OCI-LY3 (cell line): ENCODE measurements around the gene PARD3B.

Experiments
- H2AFZ ChIP-seq: fragments of 200-600, 300-600 bp; shearing (Covaris generic); 2 replicates; pipeline ENCODE4 v1.6.0; 2014; ENCODE audit warnings: antibody characterized with exemption, low read depth, low read length
- H3K27ac ChIP-seq: fragments of 200-600, 300-600 bp; sonication (generic); 2 replicates; pipeline ENCODE4 v1.5.1; 2014; ENCODE audit warnings: mild to moderate bottlenecking, low read length, moderate library complexity, mixed read lengths
- H3K27me3 ChIP-seq: fragments of 200-600, 300-600 bp; sonication (generic); 2 replicates; pipeline ENCODE4 v1.6.1; 2014; ENCODE audit warnings: low read depth, low read length, mixed read lengths
- H3K36me3 ChIP-seq: fragments of 200-600, 300-600 bp; sonication (generic); replicated peaks from 2 replicates; pipeline ENCODE3; 2014; ENCODE audit warnings: low read depth, low read length, mixed read lengths
- H3K4me1 ChIP-seq: fragments of 300-600, 200-600 bp; sonication (generic); 2 replicates; pipeline ENCODE4 v1.6.1; 2014; ENCODE audit warnings: low read length, mixed read lengths
- H3K4me2 ChIP-seq: fragments of 200-600, 300-600 bp; sonication (generic); 2 replicates; pipeline ENCODE4 v1.6.1; 2014; ENCODE audit warnings: low read length, mixed read lengths
- H3K4me3 ChIP-seq: fragments of 300-600, 200-600 bp; sonication (generic); 2 replicates; pipeline ENCODE4 v1.5.1; 2014; ENCODE audit warnings: antibody characterized with exemption, mild to moderate bottlenecking, low read length, moderate library complexity
- H3K79me2 ChIP-seq: fragments of 300-600, 200-600 bp; shearing (Covaris generic); 2 replicates; pipeline ENCODE4 v1.6.1; 2014; ENCODE audit warnings: mild to moderate bottlenecking, low read length, mixed read lengths
- H3K9ac ChIP-seq: fragments of 300-600, 200-600 bp; shearing (Covaris generic); 2 replicates; pipeline ENCODE4 v1.6.0; 2014; ENCODE audit warnings: mild to moderate bottlenecking, low read length, moderate library complexity
- H3K9me3 ChIP-seq: fragments of 200-600, 300-600 bp; shearing (Covaris generic); 2 replicates; pipeline ENCODE4 v1.6.1; 2014; ENCODE audit warnings: low read length, mixed read lengths; ENCODE audit not compliant: insufficient read depth
- H4K20me1 ChIP-seq: fragments of 200-600, 300-600 bp; sonication (generic); 2 replicates; pipeline ENCODE4 v1.6.1; 2016; ENCODE audit warnings: low read length, mixed read lengths; ENCODE audit not compliant: insufficient read depth
- EZH2phosphoT487 ChIP-seq: fragments of 200-600 bp; shearing (Covaris generic); IDR thresholded peaks from 2 replicates; pipeline ENCODE4 v1.6.1; 2018; ENCODE audit warnings: antibody characterized with exemption, mixed run types, low read depth
- TF ChIP-seq, protein P1 (sequence below): fragments of 200-600, 300-600 bp; sonication (generic); IDR thresholded peaks from 2 replicates; pipeline ENCODE4 v1.5.1; 2014; ENCODE audit warnings: antibody characterized with exemption, low read length, low read depth

The PARD3B gene

DNA sequence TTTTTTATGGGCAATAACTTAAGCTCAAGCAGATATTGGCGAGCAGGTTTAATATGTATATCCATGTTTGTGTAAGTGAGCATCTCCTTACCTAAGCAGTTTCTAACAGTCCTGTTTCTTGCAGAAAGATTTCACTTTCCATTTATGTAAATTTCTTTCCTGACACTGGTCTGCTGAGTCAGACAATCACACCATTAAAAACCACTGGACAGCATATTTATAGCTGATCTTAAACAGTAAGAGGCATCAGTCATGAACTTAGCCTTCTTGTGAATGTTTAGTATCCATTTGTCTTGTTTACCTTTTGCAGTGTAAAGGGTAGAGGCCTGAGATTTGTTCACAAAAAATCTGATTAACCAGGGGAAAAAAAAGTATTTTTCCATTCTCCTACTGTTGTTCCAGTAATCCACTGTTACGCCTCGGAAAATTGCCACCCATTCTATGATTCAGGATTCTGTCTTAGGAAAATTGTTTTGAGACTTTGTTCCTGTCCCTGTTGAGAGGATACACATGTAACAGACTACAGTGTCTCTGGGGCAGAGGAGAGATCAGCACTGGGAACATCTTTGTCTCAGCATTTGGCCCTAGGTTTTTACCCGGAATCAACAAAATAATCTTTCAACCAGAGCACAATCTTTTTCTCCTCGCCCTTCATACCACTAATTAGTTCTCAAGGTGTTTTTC, 616.0 kb downstream of the PARD3B start:
- H3K9ac ChIP-seq = no peak overlapping the region
- H3K4me1 ChIP-seq = no peaks in the 10 kb centered on the region
- no peaks in the 10 kb centered on the region for H3K9me3 ChIP-seq
- no peak overlapping the region for H3K4me3 ChIP-seq
- H3K79me2 ChIP-seq = no peaks in the 10 kb centered on the region
- no peaks in the 10 kb centered on the region; the same call in 1 of the 2 replicates for H3K27me3 ChIP-seq
- no peak for TF ChIP-seq EZH2phosphoT487
- TF ChIP-seq, protein P1, sequence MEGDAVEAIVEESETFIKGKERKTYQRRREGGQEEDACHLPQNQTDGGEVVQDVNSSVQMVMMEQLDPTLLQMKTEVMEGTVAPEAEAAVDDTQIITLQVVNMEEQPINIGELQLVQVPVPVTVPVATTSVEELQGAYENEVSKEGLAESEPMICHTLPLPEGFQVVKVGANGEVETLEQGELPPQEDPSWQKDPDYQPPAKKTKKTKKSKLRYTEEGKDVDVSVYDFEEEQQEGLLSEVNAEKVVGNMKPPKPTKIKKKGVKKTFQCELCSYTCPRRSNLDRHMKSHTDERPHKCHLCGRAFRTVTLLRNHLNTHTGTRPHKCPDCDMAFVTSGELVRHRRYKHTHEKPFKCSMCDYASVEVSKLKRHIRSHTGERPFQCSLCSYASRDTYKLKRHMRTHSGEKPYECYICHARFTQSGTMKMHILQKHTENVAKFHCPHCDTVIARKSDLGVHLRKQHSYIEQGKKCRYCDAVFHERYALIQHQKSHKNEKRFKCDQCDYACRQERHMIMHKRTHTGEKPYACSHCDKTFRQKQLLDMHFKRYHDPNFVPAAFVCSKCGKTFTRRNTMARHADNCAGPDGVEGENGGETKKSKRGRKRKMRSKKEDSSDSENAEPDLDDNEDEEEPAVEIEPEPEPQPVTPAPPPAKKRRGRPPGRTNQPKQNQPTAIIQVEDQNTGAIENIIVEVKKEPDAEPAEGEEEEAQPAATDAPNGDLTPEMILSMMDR = no peak
- H3K4me2 ChIP-seq = no peak overlapping the region
- H3K27ac ChIP-seq = no peak overlapping the region
- H4K20me1 ChIP-seq = no peaks in the 10 kb centered on the region
- no peaks in the 10 kb centered on the region for H3K36me3 ChIP-seq
- H2AFZ ChIP-seq = no peak overlapping the region

DNA sequence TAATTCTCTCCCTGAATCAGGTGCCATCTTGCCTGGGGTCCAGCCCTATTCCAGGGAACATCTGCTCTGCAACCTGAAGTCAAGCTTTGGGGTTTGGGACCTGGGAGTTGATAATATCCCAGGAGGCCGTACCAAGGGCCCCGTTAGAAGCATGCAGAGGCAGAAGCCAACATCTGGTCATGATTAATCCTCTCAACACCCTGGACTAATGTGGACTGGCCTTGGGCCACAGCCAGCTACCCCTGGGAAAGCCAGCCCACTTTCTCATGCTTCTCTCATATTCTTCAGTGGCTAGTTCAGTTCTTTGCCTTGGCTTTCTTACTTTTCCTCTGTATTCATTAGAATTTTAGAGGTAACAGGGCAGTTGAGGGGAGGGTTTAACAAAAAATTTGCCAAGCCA, 621.5 kb downstream of the PARD3B start:
- Histone ChIP-seq H3K27me3 (no peaks in the 10 kb centered on the region), H3K4me3 (no peak overlapping the region), H3K27ac (no peak overlapping the region), H3K79me2 (no peaks in the 10 kb centered on the region), H4K20me1 (no peaks in the 10 kb centered on the region), H3K9me3 (no peaks in the 10 kb centered on the region), H3K36me3 (no peaks in the 10 kb centered on the region), H2AFZ (no peak overlapping the region), H3K4me2 (no peak overlapping the region), H3K4me1 (no peaks in the 10 kb centered on the region), H3K9ac (no peak overlapping the region)
- TF ChIP-seq, protein P1 = no peak
- no peak for TF ChIP-seq EZH2phosphoT487

DNA sequence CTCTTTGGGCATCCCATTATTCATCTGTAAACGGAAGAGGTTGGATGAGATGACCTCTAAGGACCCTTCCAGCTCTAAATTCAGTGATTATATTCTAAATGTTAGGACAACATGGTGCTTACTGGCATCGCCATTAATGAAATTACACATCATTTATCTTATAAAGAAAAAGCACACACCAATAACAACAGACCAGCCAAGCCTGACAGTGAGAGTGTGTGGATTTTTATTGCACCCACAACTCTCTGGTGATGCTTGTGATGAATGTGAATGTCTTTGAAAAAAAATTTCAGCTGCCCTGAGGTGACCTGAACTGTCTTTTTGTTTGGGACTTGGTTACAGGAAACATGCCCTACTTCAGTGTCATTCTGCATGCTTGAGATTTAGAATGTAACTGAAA, 623.7 kb downstream of the PARD3B start:
- H3K4me3 ChIP-seq = no peak overlapping the region
- H3K79me2 ChIP-seq = no peaks in the 10 kb centered on the region
- H3K27me3 ChIP-seq = no peaks in the 10 kb centered on the region
- TF ChIP-seq, protein P1 = no peak
- TF ChIP-seq EZH2phosphoT487 = no peak
- H3K36me3 ChIP-seq = no peaks in the 10 kb centered on the region
- no peak overlapping the region for H3K27ac ChIP-seq
- no peak overlapping the region for H3K9ac ChIP-seq
- H3K9me3 ChIP-seq = no peaks in the 10 kb centered on the region
- no peaks in the 10 kb centered on the region for H4K20me1 ChIP-seq
- H2AFZ ChIP-seq = no peak overlapping the region
- H3K4me1 ChIP-seq = no peaks in the 10 kb centered on the region
- H3K4me2 ChIP-seq = no peak overlapping the region

DNA sequence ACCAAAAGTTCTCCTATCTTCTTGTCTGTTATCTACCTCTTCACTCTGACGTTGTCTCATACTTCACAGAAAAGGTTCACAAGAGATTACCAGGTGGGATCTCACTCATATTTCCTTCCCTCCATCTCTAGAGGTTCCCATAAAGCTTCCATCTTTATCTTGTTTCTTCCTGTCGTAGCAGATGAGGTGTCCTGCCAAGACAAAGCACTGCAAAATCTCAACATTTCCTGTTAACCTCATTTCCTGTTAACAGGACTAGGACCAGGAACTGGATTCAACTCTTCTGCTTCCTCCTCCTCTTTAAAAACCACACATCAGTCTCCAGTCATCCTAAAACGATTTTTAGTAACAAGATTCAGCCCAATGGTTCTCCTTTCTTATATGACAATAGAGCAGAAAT, 624.2 kb downstream of the PARD3B start:
- Histone ChIP-seq H3K36me3 (no peaks in the 10 kb centered on the region), H3K27ac (no peak overlapping the region), H3K27me3 (no peaks in the 10 kb centered on the region), H4K20me1 (no peaks in the 10 kb centered on the region), H2AFZ (no peak overlapping the region), H3K4me2 (no peak overlapping the region), H3K9ac (no peak overlapping the region), H3K4me1 (no peaks in the 10 kb centered on the region), H3K79me2 (no peaks in the 10 kb centered on the region), H3K4me3 (no peak overlapping the region), H3K9me3 (no peaks in the 10 kb centered on the region)
- no peak for TF ChIP-seq EZH2phosphoT487
- TF ChIP-seq, protein P1 = no peak
